Measurements from ENCODE around the gene TIA1.

DNA sequence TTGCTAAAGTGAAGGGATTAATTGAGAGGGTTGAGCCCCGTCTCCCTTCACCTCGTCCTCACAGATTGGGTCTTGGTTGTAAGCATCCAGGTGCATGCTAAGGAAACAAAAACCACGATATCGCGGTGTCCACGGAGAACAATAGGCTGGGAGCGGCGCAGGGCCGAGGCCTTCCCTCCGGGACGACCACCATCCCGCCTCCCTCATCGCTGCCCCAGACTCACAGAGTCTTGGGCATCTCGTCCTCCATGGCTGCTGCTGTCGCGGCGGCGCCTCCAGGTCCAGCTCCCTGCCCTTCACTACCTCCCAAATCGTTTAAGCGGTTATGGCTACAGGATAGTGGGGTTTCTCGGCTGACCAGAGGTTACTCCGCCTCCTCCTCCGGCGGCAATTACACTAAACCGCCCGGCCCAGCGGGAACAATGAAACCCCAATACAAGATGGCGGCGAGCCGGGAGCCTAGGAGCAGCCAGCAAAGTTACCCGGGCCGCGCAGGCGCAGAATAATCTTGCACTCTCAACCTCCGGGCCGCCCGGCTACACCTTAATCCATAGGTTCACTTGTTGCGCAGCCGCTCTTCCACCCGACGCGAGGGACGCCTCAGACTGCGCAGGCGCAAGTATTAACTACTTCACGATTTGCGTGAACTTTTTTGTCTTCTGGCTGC is at the start of gene TIA1:
- no peak for TF ChIP-seq EZH2 (IDR thresholded peaks at IDR 0.05; ENCODE audit: borderline replicate concordance)
- TF ChIP-seq, protein P1, sequence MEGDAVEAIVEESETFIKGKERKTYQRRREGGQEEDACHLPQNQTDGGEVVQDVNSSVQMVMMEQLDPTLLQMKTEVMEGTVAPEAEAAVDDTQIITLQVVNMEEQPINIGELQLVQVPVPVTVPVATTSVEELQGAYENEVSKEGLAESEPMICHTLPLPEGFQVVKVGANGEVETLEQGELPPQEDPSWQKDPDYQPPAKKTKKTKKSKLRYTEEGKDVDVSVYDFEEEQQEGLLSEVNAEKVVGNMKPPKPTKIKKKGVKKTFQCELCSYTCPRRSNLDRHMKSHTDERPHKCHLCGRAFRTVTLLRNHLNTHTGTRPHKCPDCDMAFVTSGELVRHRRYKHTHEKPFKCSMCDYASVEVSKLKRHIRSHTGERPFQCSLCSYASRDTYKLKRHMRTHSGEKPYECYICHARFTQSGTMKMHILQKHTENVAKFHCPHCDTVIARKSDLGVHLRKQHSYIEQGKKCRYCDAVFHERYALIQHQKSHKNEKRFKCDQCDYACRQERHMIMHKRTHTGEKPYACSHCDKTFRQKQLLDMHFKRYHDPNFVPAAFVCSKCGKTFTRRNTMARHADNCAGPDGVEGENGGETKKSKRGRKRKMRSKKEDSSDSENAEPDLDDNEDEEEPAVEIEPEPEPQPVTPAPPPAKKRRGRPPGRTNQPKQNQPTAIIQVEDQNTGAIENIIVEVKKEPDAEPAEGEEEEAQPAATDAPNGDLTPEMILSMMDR (IDR thresholded peaks at IDR 0.05; ENCODE audit: poor library complexity): no peak

Data from hepatocyte (in vitro differentiated cells).